PFSK-1 (cell line): ENCODE data around the gene SORBS1.

Experiments
- POLR2AphosphoS5 ChIP-seq: IDR thresholded peaks from 2 replicates; pipeline ENCODE4 v1.6.1; 2012; ENCODE audit warnings: low read depth, mild to moderate bottlenecking, control low read depth, low read length, moderate library complexity
- SIN3A ChIP-seq: IDR thresholded peaks from 2 replicates; pipeline ENCODE4 v1.6.1; 2012; ENCODE audit warnings: mild to moderate bottlenecking, low read length, moderate library complexity, borderline replicate concordance; ENCODE audit not compliant: insufficient read depth
- TAF1 ChIP-seq: IDR thresholded peaks from 2 replicates; pipeline ENCODE4 v1.6.1; 2012; ENCODE audit warnings: low read length, control low read depth, borderline replicate concordance; ENCODE audit not compliant: insufficient read depth
- TF ChIP-seq, protein P1 (sequence below), 2 experiments: IDR thresholded peaks; 2 replicates each; pipeline versions ENCODE4 v1.6.1 to v1.8.0; 2011 to 2012; ENCODE audit warnings: low read depth in 2 of 2, low read length in 2 of 2, control low read depth in 1 of 2, inconsistent platforms in 1 of 2, mild to moderate bottlenecking in 1 of 2, moderate library complexity in 1 of 2; ENCODE audit not compliant: insufficient read depth in 1 of 2

DNA sequence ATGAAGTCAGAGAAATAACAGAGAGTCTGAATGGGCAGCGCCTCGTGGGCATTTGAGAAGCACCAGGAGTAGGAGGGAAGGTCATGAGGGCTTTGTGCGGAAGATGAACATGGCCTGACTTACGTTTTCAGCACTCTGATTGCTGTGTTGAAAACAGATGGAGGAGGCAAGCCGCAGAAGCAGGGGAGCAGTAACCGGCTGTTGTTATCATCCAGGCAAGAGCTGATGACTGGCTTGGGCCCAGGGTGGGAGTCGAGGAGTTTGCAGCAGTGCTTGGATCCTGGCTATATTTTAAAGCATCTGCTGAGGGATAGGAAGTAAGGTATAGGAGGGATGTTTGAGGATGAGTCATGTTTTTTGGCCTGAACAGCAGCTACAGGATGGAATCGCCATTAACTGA, 257.6 kb downstream of the SORBS1 start:
- TF ChIP-seq TAF1 (no peak), POLR2AphosphoS5 (no peak), SIN3A (no peak)
- TF ChIP-seq, protein P1, sequence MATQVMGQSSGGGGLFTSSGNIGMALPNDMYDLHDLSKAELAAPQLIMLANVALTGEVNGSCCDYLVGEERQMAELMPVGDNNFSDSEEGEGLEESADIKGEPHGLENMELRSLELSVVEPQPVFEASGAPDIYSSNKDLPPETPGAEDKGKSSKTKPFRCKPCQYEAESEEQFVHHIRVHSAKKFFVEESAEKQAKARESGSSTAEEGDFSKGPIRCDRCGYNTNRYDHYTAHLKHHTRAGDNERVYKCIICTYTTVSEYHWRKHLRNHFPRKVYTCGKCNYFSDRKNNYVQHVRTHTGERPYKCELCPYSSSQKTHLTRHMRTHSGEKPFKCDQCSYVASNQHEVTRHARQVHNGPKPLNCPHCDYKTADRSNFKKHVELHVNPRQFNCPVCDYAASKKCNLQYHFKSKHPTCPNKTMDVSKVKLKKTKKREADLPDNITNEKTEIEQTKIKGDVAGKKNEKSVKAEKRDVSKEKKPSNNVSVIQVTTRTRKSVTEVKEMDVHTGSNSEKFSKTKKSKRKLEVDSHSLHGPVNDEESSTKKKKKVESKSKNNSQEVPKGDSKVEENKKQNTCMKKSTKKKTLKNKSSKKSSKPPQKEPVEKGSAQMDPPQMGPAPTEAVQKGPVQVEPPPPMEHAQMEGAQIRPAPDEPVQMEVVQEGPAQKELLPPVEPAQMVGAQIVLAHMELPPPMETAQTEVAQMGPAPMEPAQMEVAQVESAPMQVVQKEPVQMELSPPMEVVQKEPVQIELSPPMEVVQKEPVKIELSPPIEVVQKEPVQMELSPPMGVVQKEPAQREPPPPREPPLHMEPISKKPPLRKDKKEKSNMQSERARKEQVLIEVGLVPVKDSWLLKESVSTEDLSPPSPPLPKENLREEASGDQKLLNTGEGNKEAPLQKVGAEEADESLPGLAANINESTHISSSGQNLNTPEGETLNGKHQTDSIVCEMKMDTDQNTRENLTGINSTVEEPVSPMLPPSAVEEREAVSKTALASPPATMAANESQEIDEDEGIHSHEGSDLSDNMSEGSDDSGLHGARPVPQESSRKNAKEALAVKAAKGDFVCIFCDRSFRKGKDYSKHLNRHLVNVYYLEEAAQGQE (IDR thresholded peaks at IDR 0.05; ENCODE audit: insufficient read depth in 1 of 2, low read depth in 2 of 2, low read length in 2 of 2) = no peak
